Astrocyte of the spinal cord (primary cell): ENCODE data around the gene HUS1.

Experiments
- DNase-seq: peaks from one replicate; pipeline ENCODE4 v3.0.0; 2011; ENCODE audit warnings: low read depth, low spot score
- H3K4me3 ChIP-seq: 2 replicates; pipeline ENCODE4 v1.5.1; 2011; ENCODE audit warnings: low read depth, mild to moderate bottlenecking, low read length, moderate library complexity
- CTCF ChIP-seq: IDR thresholded peaks from 2 replicates; pipeline ENCODE4 v1.5.1; 2012; ENCODE audit warnings: low read depth, mild to moderate bottlenecking, low read length, inconsistent platforms
- in situ Hi-C: cut with HindIII; loops from 2 replicates; pipeline ENCODE4 v1.10.0; 2017; ENCODE audit warnings: low sequenced_read_pairs

HUS1 gene

GRCh38 chr7:47948141-47948790 is 31.1 kb downstream of the HUS1 start, which contains the start of gene PKD1L1:
TSS of gene PKD1L1 (minus strand) at chr7:47948466. CDS start at chr7:47948440, 26 bp downstream.
- in situ Hi-C loops = no loop called here
- no peak for DNase-seq
- no peak for TF ChIP-seq CTCF
- no peak within 1 kb of the TSS for H3K4me3 ChIP-seq

DNA sequence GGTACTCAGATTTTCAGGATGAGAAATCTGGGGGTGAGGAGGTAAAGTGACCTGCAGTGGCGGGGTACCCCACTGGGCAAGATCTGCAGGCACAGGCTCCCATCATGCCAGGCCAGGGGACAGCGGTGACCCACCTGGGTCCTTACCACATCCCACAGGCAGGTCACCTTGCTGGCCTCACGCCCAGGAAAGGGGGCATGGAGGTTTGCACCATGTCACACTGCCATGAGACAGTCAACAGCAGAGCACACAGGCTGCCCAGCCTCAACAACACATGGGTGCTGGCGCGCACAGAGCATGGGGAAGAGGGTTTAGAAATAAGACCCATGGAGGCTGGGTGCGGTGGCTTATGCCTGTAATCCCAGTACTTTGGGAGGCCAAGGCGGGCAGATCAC is 32.1 kb downstream of the HUS1 start:
- no peak for DNase-seq
- no peak overlapping the region for H3K4me3 ChIP-seq
- TF ChIP-seq CTCF = no peak
- in situ Hi-C loops = no loop called here

- no peak for TF ChIP-seq CTCF
- no peak overlapping the region for H3K4me3 ChIP-seq
- in situ Hi-C loops = no loop called here
- no peak for DNase-seq
Measured at GRCh38 chr7:47946581-47947354, 32.6 kb downstream of the HUS1 start.

- peak; percentile 69 for DNase-seq
Measured at GRCh38 chr7:47945261-47946015, 34.0 kb downstream of the HUS1 start.

DNA sequence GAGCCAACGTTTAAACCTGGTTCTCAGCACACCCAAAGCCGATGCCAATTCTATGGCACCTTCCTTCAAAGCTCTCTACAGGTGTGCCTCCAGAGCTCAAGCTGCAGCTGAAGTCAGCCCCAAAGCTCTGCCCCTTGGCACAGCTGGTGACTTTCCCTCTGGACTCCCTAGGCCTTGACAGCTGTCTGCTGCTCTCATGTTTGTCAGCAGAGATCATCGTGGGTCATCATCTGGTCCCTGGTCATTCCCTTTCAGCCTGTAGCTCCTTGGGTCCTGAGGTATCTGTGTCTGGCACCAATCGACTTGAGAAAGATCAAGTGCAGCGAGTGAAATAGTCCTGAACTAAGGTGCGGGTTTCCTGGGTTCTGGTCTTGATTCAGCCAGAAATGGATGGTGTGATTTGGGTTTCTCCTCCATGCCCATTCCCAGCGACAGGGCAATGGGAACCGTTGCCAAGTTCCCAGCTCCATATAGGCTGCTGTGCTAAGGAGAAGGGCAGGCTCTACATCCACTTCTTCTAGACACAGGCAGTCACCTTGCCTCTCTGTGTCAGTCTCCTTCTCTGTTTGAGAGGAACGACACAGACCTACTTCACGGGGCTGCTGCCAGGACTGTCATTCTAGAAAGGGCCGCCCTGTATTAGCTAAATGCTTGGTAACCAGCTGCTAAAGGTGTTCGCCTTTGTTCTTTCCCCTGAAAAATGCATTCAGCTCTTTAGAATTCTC is 34.7 kb downstream of the HUS1 start:
- no peak for DNase-seq
- TF ChIP-seq CTCF = no peak
- in situ Hi-C loops = no loop called here
- H3K4me3 ChIP-seq = no peak overlapping the region

More at GRCh38 chr7:47945261-47946015, 34.0 kb downstream of the HUS1 start:
- no peak overlapping the region for H3K4me3 ChIP-seq
- peak; percentile 78 for TF ChIP-seq CTCF
- in situ Hi-C loops = no loop called here
